Fibroblast of lung (primary cell): ENCODE data around the gene SLC4A1. TPM values are rescaled to one million over a fixed set of nuclear protein-coding genes. Genes with fewer than 3 reads are reported as not detected.

Experiments
- DNase-seq, 2 donors: peaks; one replicate each; pipeline versions ENCODE4 v3.0.0 to v3.0.0-alpha.2; 2010; ENCODE audit warnings: low read depth in 2 of 2
- H2AFZ ChIP-seq: 2 replicates; pipeline ENCODE4 v1.5.1; 2012; ENCODE audit warnings: low read length, control low read depth, inconsistent platforms
- H3K27ac ChIP-seq: 2 replicates; pipeline ENCODE4 v1.5.1; 2011; ENCODE audit warnings: low read length, control low read depth; ENCODE audit not compliant: insufficient read depth
- H3K27me3 ChIP-seq: 2 replicates; pipeline ENCODE4 v1.5.1; 2011; ENCODE audit warnings: mild to moderate bottlenecking, low read length; ENCODE audit not compliant: control insufficient read depth, insufficient read depth
- H3K36me3 ChIP-seq: 2 replicates; pipeline ENCODE4 v1.5.1; 2011; ENCODE audit warnings: low read length; ENCODE audit not compliant: control insufficient read depth, insufficient read depth
- H3K4me1 ChIP-seq: 2 replicates; pipeline ENCODE4 v1.5.1; 2011; ENCODE audit warnings: low read length; ENCODE audit not compliant: control insufficient read depth, insufficient read depth; ENCODE audit errors: extremely low read depth
- H3K4me2 ChIP-seq: 2 replicates; pipeline ENCODE4 v1.5.1; 2011; ENCODE audit warnings: low read length, control low read depth; ENCODE audit not compliant: insufficient read depth; ENCODE audit errors: extremely low read depth
- H3K4me3 ChIP-seq, 4 experiments: fragments of 200-600 bp in 1 of 4; sonication (generic) in 1 of 4; replicated peaks in 1 of 4; 2 replicates each; pipeline ENCODE4 v1.5.1; 2011 to 2016; ENCODE audit warnings: low read length in 4 of 4, low read depth in 3 of 4, mild to moderate bottlenecking in 3 of 4, control low read depth in 2 of 4, inconsistent platforms in 1 of 4, mixed read lengths in 1 of 4; ENCODE audit not compliant: insufficient read depth in 1 of 4; ENCODE audit errors: control extremely low read depth in 1 of 4
- H3K79me2 ChIP-seq: 2 replicates; pipeline ENCODE4 v1.5.1; 2012; ENCODE audit warnings: mild to moderate bottlenecking, low read length, inconsistent platforms; ENCODE audit not compliant: control insufficient read depth, insufficient read depth
- H3K9ac ChIP-seq: 2 replicates; pipeline ENCODE4 v1.5.1; 2011; ENCODE audit warnings: mild to moderate bottlenecking, low read length, control low read depth; ENCODE audit not compliant: insufficient read depth
- H3K9me3 ChIP-seq: 2 replicates; pipeline ENCODE4 v1.5.1; 2012; ENCODE audit warnings: low read depth, low read length; ENCODE audit not compliant: control insufficient read depth, insufficient read depth
- H4K20me1 ChIP-seq: 2 replicates; pipeline ENCODE4 v1.5.1; 2011; ENCODE audit warnings: low read length; ENCODE audit not compliant: control insufficient read depth, insufficient read depth; ENCODE audit errors: extremely low read depth
- CTCF ChIP-seq, 2 donors: IDR thresholded peaks in 1 of 2; conservative IDR thresholded peaks in 1 of 2; 1 replicate in 1 of 2; 2 replicates in 1 of 2; pipeline ENCODE4 v1.5.1; 2011 to 2012; ENCODE audit warnings: low read length in 2 of 2, control low read depth in 1 of 2, inconsistent platforms in 1 of 2, low read depth in 1 of 2, mild to moderate bottlenecking in 1 of 2
- EZH2 ChIP-seq: IDR thresholded peaks from 2 replicates; pipeline ENCODE4 v1.5.1; 2012; ENCODE audit warnings: low read length, control low read depth, mild to moderate bottlenecking; ENCODE audit errors: missing control alignments
- polyA plus RNA-seq, 2 donors: library from polyadenylated mRNA; depleted of rRNA in 1 of 2; stranded (reverse) in 1 of 2; unstranded in 1 of 2; fragments of >200 nt; gene quantifications; 2 replicates each; pipeline ENCODE4 v1.2.1, GENCODE V29; 2011 to 2012; ENCODE audit warnings: missing spikeins in 1 of 2
- total RNA-seq: library from RNA; depleted of rRNA; stranded (reverse); fragments of >200 nt; gene quantifications from 2 replicates; pipeline ENCODE4 v1.2.1, GENCODE V29; 2014

The SLC4A1 gene
- total and polyA plus RNA-seq, 2 donors (not counting 1 experiment from before 2014, with no cell fraction given): not detected

DNA sequence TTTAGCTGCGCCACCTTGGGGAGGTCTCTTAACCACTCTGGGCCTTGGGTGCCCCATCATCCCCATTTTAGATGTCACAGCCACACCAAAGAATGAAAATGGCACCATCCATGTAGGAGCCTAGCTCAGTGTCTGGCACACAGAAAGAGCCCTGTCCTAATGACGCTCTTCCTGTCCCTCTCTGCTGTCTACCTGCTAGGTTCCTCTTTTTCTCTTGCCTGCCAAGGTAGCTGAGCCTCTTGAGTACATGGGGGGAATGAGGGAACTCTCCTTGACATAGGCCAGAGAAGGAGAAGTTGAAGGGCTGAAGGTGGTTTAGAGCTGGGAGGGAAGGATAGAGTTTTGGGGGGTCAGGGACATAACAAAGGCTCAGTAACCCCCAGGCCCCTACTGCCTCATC is 42.3 kb upstream of the SLC4A1 start:
- TF ChIP-seq CTCF (conservative IDR thresholded peaks at IDR 0.05 in 1 of 2, IDR thresholded peaks at IDR 0.05 in 1 of 2; ENCODE audit: low read depth in 1 of 2, low read length in 2 of 2) (no peak), EZH2 (no peak)
- DNase-seq: no peak
- Histone ChIP-seq H3K36me3 (no peaks in the 10 kb centered on the region), H3K27ac (no peak overlapping the region), H3K27me3 (peaks cover 27% of the 10 kb centered on the region), H3K79me2 (no peaks in the 10 kb centered on the region), H3K4me2 (no peak overlapping the region), H2AFZ (no peak overlapping the region), H3K9ac (no peak overlapping the region), H4K20me1 (no peaks in the 10 kb centered on the region), H3K9me3 (no peaks in the 10 kb centered on the region), H3K4me3 (no peak overlapping the region), H3K4me1 (no peaks in the 10 kb centered on the region)

DNA sequence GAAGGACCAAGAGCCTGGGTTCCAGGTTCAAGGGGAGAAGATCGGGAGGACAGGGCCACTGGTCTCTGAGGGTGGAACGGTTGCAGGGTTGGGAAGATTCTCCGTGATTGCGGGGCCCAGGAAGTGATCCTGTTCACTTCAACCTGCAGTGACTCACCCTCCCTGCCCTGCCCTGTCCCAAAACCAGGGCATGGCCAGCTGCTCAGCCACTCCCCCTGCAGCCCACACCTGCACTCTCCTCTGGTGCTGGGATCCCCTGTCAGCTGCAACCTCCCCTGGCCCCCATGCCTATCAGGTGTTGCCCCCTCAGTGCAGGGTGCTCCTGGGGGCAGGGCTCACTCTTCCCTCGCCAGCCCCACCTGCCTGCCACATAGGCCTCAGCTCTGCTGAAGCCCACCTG is 41.5 kb upstream of the SLC4A1 start:
- Histone ChIP-seq H2AFZ (no peak overlapping the region), H4K20me1 (no peaks in the 10 kb centered on the region)

DNA sequence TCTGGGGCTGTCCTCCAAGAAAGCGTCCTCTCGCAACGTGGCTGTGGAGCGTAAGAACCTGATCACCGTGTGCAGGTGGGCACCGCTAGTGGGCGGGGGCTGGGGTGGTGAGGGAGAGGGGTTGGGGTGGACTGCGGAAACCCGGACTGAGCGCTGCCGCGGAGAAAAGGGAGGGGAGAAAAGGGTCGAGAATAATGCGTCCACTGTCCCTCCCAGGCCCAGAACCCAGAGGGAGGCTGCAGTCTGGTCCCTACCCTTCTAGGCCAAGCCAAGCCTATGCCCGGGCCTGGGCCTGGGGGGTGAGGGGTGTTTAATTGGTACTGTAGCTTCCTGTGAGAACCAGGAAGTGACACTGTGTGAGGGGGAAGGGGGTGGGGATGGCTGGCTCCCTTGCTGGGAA is 40.9 kb upstream of the SLC4A1 start:
- no peak for TF ChIP-seq EZH2
- Histone ChIP-seq H3K79me2 (no peaks in the 10 kb centered on the region), H3K4me2 (no peak overlapping the region), H3K27ac (no peak overlapping the region), H3K4me1 (no peaks in the 10 kb centered on the region), H3K27me3 (peaks cover 15% of the 10 kb centered on the region), H4K20me1 (no peaks in the 10 kb centered on the region), H2AFZ (no peak overlapping the region), H3K4me3 (peak overlapping the region in 1 of 4 experiments; percentile 22), H3K36me3 (no peaks in the 10 kb centered on the region), H3K9ac (no peak overlapping the region), H3K9me3 (no peaks in the 10 kb centered on the region)
- DNase-seq: no peak

More for the DNA sequence above, 41.5 kb upstream of the SLC4A1 start:
- Histone ChIP-seq H3K9me3 (no peaks in the 10 kb centered on the region), H3K79me2 (no peaks in the 10 kb centered on the region), H3K4me2 (no peak overlapping the region), H3K27ac (no peak overlapping the region), H3K27me3 (peaks cover 21% of the 10 kb centered on the region), H3K9ac (no peak overlapping the region), H3K4me1 (no peaks in the 10 kb centered on the region), H3K36me3 (no peaks in the 10 kb centered on the region), H3K4me3 (no peak overlapping the region)
- no peak for DNase-seq
- TF ChIP-seq CTCF (conservative IDR thresholded peaks at IDR 0.05 in 1 of 2, IDR thresholded peaks at IDR 0.05 in 1 of 2; ENCODE audit: low read depth in 1 of 2, low read length in 2 of 2): no peak
- TF ChIP-seq EZH2: no peak
